HepG2 (cell line): Measurements from ENCODE around the gene ZNF493. TPM values are rescaled to one million over a fixed set of nuclear protein-coding genes. Genes with fewer than 3 reads are reported as not detected.

Experiments
- ARID2 ChIP-seq: sonication (generic); formaldehyde crosslinking; IDR thresholded peaks from 2 replicates; pipeline ENCODE4 v1.8.1; 2022; ENCODE audit warnings: mild to moderate bottlenecking, missing genetic modification reagents, borderline replicate concordance
- GZF1 ChIP-seq: sonication (generic); formaldehyde crosslinking; IDR thresholded peaks from 2 replicates; pipeline ENCODE4 v1.5.1; 2020; ENCODE audit warnings: mild to moderate bottlenecking, missing genetic modification reagents
- MYPOP ChIP-seq: sonication (generic); formaldehyde crosslinking; IDR thresholded peaks from 2 replicates; pipeline ENCODE4 v1.8.1; 2023; ENCODE audit warnings: mild to moderate bottlenecking, moderate library complexity, missing genetic modification reagents
- NR3C1 ChIP-seq: sonication (generic); formaldehyde crosslinking; IDR thresholded peaks from 2 replicates; pipeline ENCODE4 v1.4.0; 2020; ENCODE audit warnings: missing genetic modification reagents
- POGZ ChIP-seq: sonication (generic); formaldehyde crosslinking; IDR thresholded peaks from 2 replicates; pipeline ENCODE4 v1.4.0; 2020; ENCODE audit warnings: mild to moderate bottlenecking, missing genetic modification reagents
- RBAK ChIP-seq: sonication (generic); formaldehyde crosslinking; IDR thresholded peaks from 2 replicates; pipeline ENCODE4 v1.5.1; 2020; ENCODE audit warnings: mild to moderate bottlenecking, missing genetic modification reagents
- SKIL ChIP-seq: sonication (generic); formaldehyde crosslinking; IDR thresholded peaks from 2 replicates; pipeline ENCODE4 v1.8.0; 2022; ENCODE audit warnings: missing genetic modification reagents, mild to moderate bottlenecking, moderate library complexity, borderline replicate concordance
- TIGD3 ChIP-seq: sonication (generic); formaldehyde crosslinking; IDR thresholded peaks from 2 replicates; pipeline ENCODE4 v1.5.1; 2020; ENCODE audit warnings: mild to moderate bottlenecking, missing genetic modification reagents, borderline replicate concordance
- ZNF230 ChIP-seq: sonication (generic); formaldehyde crosslinking; IDR thresholded peaks from 2 replicates; pipeline ENCODE4 v1.4.0; 2020; ENCODE audit warnings: mild to moderate bottlenecking, missing genetic modification reagents
- ZNF274 ChIP-seq: sonication (generic); formaldehyde crosslinking; IDR thresholded peaks from 2 replicates; pipeline ENCODE4 v1.5.1; 2020; ENCODE audit warnings: mild to moderate bottlenecking, missing genetic modification reagents
- ZNF331 ChIP-seq: sonication (generic); formaldehyde crosslinking; IDR thresholded peaks from 2 replicates; pipeline ENCODE4 v1.4.0; 2020; ENCODE audit warnings: missing genetic modification reagents
- ZNF556 ChIP-seq: sonication (generic); formaldehyde crosslinking; IDR thresholded peaks from 2 replicates; pipeline ENCODE4 v1.4.0; 2020; ENCODE audit warnings: mild to moderate bottlenecking, missing genetic modification reagents, borderline replicate concordance
- polyA plus RNA-seq, 8 experiments: library from polyadenylated mRNA; depleted of rRNA in 3 of 8; stranded (reverse) in 7 of 8; unstranded in 1 of 8; fragments of >200 nt; fragmentation: Illumina TruSeq in 4 of 8; extraction: Trizol in 4 of 8; gene quantifications; 2 replicates each; pipeline versions ENCODE4 v1.2.1 to v1.2.3, GENCODE V29; 2011 to 2016; ENCODE audit warnings: low read depth in 4 of 8, missing spikeins in 1 of 8, mixed read lengths in 1 of 8; ENCODE audit not compliant: insufficient read depth in 1 of 8
- total RNA-seq, 5 experiments: library from RNA; depleted of rRNA; stranded (reverse); fragments of >200 nt; fragmentation: Illumina TruSeq; extraction: Trizol; gene quantifications; 2 replicates each; pipeline ENCODE4 v1.2.3, GENCODE V29; 2016; ENCODE audit warnings: low read depth in 1 of 5

The ZNF493 gene
- total and polyA plus RNA-seq, 2 of the 13 experiments (the other 11 are each of a cell fraction or from before 2014, with no cell fraction given) = 6.8 to 9.0 TPM

GRCh38 chr19:21396893-21397572 lies at the start of gene ZNF493 (continued):
- TF ChIP-seq ZNF556 (CRISPR knock-in tag) (0 out of 2 replicates have a peak, but pooled peaks have one; percentile 43), GZF1 (CRISPR knock-in tag) (no peak), ZNF274 (CRISPR knock-in tag) (0 out of 2 replicates have a peak, but pooled peaks have one; percentile 26), TIGD3 (CRISPR knock-in tag) (no peak), SKIL (CRISPR knock-in tag) (no peak), MYPOP (CRISPR knock-in tag) (no peak), ARID2 (CRISPR knock-in tag) (no peak), ZNF331 (no peak), NR3C1 (CRISPR knock-in tag) (no peak), ZNF230 (CRISPR knock-in tag) (peak; percentile 66; the same call in 1 of the 2 replicates), POGZ (peak; percentile 94), RBAK (no peak)
